ENCODE results near the gene ARHGAP18.
"Not testable (repeated sequence)": the region's sequence is repeated elsewhere in the genome, so short reads cannot be mapped to it uniquely, and the experiment has no call there.

Gene ARHGAP18

DNA sequence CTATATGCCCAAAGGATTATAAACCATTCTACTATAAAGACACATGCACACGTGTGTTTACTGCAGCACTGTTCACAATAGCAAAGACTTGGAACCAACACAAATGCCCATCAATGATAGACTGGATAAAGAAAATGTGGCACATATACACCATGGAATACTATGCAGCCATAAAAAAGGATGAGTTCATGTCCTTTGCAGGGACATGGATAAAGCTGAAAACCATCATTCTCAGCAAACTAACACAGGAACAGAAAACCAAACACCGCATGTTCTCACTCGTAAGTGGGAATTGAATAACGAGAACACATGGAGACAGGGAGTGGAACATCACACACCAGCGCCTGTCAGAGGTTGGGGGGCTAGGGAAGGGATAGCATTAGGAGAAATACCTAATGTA is 135.4 kb downstream of the ARHGAP18 start:
- ATAC-seq: not testable (repeated sequence)

DNA sequence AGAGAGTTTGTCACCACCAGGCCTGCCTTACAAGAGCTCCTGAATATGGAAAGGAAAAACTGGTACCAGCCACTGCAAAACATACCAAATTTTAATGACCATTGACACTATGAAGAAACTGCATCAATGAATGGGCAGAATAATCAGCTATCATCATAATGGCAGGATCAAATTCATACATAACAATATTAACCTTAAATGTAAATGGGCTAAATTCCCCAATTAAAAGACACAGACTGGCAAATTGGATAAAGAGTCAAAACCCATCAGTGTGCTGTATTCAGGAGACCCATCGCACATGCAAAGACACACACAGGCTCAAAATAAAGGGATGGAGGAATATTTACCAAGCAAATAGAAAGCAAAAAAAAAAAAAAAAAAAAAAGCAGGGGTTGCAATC is 139.0 kb downstream of the ARHGAP18 start:
- ATAC-seq: not testable (repeated sequence)

DNA sequence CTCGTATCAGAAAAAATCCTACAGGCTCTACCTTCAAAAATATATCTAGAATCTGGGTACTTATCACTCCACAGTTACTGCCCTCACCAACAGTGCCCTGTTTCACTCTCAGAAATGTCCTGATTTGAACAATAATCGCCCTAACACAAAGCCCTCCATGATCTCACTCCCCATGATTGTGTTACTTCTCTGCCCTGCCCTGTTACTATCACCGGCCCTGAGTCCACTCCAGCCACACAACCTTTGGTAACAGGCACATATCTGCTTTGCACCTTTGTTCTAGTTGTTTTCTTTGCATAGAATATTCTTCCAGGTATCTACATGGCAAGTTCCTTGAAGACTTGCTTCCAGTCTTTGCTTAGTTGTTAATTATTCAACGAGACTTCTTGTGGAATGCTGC is 142.0 kb downstream of the ARHGAP18 start:
- ATAC-seq: no peak

DNA sequence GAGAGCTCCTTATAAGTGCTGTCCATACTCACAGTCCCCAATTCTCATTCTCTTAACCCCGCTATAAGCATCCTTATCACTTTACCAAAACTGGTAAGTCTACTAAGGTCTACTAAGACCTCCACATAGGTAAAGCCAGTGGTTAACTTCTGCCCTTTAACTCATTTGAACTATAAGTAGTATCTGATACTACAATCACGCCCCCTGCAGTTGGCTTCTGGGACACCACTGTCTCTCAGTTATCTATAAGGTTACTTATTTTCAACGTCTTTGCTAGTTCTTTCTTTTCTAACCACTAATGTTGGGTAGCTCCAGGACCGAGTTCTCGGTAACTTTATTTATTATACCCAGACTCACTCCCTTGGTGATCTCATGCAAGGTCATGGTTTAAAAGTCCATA is 142.6 kb downstream of the ARHGAP18 start:
- no peak for ATAC-seq

DNA sequence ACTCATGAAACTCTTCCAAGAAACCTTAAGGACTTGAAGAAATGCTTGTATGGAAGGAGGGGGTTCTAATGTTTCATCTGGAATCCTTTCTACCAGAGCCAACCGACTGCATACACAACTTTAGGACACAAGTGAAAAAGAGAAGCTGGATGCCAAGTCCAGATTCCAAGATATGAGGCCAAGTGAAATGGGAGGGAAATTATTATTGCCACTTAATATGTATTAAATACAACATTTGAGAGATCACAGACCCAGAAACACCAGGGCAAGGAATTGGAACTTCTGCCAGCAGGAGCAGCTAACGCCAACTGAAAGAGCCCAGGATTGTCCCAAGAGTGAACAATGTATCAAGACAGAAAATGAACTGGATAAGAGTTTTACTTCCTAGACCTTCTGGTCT is 144.2 kb downstream of the ARHGAP18 start:
- ATAC-seq: no peak

- ATAC-seq: no peak
Measured at GRCh38 chr6:129565366-129565765, 144.6 kb downstream of the ARHGAP18 start.

- ATAC-seq: no peak
Measured at GRCh38 chr6:129558248-129558647, 151.7 kb downstream of the ARHGAP18 start.

GRCh38 chr6:129555206-129555832 is 154.7 kb downstream of the ARHGAP18 start:
- no peak for ATAC-seq

DNA sequence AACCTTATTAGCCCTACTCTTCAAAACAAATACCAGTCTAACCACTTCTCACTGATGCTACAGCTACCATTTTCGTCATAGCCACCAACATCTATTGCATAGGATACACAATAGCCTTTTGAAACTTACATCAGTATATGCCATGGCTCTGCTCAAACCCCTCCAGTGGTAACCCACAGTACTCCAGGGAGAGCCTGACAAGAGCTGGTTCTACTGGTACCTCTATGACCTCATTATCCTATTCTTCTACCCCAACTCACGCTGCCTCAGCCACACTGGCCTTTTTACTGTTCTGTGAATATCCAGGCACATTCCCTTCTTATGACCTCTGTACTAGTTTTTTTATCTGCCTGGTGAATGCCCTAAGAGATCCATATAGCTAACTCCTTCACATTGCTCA is 157.6 kb downstream of the ARHGAP18 start:
- ATAC-seq: no peak

GRCh38 chr6:129551486-129551885 is 158.5 kb downstream of the ARHGAP18 start:
- ATAC-seq: no peak

- ATAC-seq: no peak
Measured at GRCh38 chr6:129546702-129547101, 163.3 kb downstream of the ARHGAP18 start.

DNA sequence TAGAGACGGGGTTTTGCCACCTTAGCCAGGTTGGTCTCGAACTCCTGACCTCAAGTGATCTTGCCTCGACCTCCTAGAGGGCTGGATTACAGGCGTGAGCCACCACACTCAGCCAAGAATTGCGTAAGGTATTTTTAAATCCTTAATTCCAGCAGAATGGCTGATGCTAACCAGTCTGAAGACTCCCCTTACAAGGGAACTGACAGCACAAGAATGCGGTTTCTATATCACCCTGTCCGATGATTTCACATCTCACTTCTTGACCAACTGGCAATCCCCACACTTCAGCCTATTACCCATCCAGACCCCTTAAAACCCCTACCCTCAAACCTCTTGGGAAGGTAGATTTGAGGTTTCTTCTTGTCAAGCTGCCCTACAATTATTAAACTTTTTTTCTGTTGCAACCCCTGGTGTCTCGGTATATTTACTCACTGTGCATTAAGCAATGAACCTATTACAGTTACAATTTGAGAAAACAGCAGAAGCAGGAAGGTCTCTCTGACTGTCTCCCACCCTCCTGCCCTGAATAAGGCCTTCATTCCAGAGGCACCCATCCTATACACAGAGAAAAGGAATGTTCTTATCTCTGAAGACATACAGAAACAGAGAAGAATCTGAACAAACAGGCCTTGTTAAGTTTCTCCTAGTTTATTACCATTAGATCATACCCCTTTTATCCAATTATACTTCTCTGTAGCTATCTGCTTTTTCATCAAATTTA is 164.9 kb downstream of the ARHGAP18 start:
- ATAC-seq: no peak

GRCh38 chr6:129543981-129544380 is 166.0 kb downstream of the ARHGAP18 start:
- no peak for ATAC-seq

- no peak for ATAC-seq
Measured at GRCh38 chr6:129542705-129543104, 167.3 kb downstream of the ARHGAP18 start.

DNA sequence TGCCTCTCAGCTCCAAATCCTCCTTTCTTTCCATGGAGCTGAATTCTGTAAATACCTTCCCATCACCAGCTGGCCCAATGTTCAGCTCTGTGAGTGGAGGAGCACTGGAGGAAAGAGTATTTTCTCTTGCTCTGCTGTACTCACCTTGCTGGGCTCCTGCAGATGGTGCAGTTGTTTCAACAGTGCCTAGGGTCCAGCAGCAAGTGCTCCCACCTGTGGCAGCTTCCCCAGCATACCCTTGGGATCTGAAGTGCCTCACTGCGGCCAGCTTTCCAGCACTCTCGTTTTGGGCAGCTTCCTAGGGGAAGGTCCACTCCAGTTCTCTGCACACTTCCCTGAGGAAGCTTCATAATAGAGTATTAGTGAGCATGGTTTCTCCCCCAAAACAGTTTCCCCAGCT is 170.9 kb downstream of the ARHGAP18 start:
- ATAC-seq: no peak

DNA sequence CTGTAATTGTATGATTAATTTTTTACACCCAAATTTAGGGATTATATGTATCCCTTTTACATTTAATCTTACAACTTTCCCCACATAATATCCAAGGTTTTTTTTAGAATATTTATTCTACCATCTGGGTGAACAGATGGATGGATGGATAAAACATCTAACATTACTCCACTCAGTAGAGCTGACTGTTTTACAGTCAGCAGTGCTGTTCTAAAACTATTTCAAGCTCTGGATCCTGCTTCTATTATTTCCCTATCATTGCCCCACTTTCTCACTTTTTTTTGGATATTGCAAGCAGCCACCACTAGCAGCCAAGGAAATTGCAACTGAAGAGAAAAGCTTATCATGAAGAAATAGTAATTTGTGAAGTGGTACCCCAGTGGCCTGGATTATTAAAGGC is 173.7 kb downstream of the ARHGAP18 start:
- ATAC-seq: no peak

- no peak for ATAC-seq
Measured at GRCh38 chr6:129534926-129535325, 175.1 kb downstream of the ARHGAP18 start.
